GM20431 (cell line): ENCODE results near the gene ZNF764.
"Not testable (repeated sequence)": the region's sequence is repeated elsewhere in the genome, so short reads cannot be mapped to it uniquely, and the experiment has no call there.

Source experiments
- in situ Hi-C: fragments of 300-500 bp; cut with MseI, MboI; formaldehyde crosslinking; loops from one replicate; pipeline ENCODE4 v1.15.0; 2020; ENCODE audit warnings: low sequenced_read_pairs; ENCODE audit not compliant: unreplicated experiment

The ZNF764 gene

GRCh38 chr16:30553393-30553899, 4.7 kb downstream of the ZNF764 start:
- in situ Hi-C loops, result no loop called here

GRCh38 chr16:30552956-30553355, 5.2 kb downstream of the ZNF764 start:
- in situ Hi-C loops, result no loop called here

GRCh38 chr16:30551781-30552180, 6.4 kb downstream of the ZNF764 start:
- in situ Hi-C loops, result no loop called here

- in situ Hi-C loops, result no loop called here
Measured at GRCh38 chr16:30548416-30549253, 9.5 kb downstream of the ZNF764 start.

GRCh38 chr16:30546115-30546514, 12.1 kb downstream of the ZNF764 start:
- in situ Hi-C loops, result no loop called here

GRCh38 chr16:30543067-30543466, 15.1 kb downstream of the ZNF764 start:
- in situ Hi-C loops, result no loop called here

- in situ Hi-C loops, result no loop called here
Measured at GRCh38 chr16:30541502-30542329, 16.5 kb downstream of the ZNF764 start.

GRCh38 chr16:30540916-30541464, 17.2 kb downstream of the ZNF764 start:
- in situ Hi-C loops, result not testable (repeated sequence)

DNA sequence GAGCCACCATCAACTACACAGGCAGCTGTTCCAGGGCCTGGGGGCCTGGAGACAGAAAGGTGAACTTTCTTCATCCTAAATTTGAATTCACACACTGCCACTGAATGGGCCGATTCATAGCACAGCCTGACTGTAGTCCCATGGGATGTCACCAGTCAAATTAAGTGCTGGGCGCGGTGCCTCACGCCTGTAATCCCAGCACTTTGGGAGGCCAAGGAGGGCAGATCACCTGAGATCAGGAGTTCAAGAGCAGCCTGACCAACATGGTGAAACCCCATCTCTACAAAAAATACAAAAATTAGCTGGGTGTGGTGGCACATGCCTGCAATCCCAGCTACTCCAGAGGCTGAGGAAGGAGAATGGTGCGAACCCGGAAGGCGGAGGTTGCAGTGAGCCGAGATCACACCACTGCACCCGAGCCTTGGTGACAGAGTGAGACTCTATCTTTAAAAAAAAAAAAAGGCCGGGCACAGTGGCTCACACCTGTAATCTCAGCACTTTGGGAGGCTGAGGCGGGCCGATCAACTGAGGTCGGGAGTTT, 18.1 kb downstream of the ZNF764 start:
- in situ Hi-C loops, result not testable (repeated sequence)

DNA sequence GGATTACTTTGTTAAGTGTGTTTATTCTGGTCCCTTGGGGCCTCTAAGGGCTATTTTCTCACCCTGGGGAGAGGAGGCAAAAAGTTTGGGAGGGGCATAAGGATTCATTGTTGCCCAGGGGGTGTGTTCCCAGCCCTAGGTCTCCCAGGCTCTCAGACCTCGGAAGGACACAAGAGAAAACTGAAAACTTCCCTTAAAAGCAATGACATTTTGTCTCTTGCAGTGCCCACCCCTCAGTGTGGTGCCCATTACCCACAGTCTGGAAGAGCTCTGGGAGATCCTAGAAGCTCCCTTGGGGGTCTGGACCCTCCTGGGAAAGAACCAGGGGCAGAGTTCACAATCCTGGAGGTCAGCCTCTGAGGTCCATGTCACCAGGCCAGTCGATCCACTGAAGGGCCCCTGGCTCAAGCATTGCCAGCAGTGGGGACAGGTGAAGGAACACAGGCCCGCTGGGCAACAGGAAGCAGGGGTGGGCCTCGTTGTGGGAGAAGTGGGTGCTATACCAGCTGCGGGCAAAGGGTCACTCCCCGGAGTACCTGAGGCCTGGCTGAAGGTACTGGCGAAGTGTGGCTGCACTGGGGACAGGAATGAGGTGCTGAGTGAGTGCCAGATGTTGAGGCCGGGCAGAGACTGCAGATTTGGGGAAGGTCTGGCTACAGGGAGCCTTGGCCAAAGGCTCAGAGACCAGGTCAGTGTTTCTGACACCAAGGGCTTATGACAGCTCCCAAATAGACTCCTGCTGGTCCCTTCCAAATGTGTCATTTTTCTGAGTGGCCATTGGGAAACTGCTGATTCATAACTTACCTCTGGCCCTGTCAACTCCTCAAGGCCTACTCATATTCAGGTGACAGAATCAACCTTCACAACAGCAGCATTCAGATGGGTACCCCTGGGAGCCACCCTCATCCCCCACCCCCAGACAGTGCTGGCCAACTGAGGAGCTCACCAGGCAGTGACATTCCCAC, 18.9 kb downstream of the ZNF764 start:
- in situ Hi-C loops, result no loop called here

GRCh38 chr16:30536391-30537024, 21.7 kb downstream of the ZNF764 start:
- in situ Hi-C loops, result not testable (repeated sequence)

DNA sequence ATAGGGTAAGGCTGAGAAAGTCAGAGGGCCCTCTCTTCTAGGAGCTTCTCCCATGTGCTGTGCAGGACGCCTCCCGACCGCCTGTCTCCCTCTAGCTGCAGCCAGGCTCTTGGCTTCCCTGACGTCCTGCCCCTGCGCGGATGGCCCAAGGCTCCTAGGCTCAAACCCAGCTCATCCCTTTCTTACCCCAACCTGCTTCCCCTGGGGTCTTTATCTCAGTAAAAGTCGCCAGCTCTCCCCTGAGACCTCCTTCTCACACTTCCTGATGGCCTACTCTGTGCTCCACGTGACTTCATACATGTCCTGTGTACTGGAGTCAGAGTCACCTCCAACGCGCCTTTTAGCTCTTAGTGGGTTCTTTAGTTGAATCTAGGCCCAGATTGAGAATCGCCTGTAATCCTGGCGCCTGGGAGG, 22.4 kb downstream of the ZNF764 start:
- in situ Hi-C loops, result no loop called here

DNA sequence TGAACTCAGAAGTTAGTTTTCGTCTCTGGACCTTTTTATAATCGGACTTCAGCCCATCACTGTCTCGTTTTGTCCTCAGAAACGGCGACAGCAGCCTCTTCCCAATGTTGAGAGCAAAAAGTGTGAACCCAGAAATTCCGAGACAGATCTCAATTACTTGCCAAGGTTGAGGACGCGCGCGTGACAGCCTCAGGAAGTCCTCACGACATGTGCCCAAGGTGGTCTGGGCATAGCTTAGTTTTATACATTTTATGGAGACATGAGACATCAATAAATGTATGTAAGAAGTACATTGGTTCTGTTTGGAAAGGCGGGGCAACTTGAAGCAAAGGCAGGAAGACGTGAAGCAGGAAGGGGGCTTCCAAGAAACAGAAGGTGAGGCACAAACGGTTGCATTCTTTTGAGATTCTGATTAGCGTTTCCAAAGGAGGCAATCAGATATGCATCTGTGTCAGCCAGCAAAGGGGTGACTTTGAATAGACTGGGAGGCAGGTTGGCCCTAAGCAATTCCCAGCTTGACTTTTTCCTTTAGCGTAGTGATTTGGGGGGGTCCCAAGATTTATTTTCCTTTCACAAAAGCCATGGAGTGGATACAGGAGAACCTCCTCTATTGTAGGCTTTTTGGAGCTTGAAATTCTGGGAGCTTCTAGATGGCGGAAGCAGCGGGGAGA, 22.9 kb downstream of the ZNF764 start:
- in situ Hi-C loops, result no loop called here

DNA sequence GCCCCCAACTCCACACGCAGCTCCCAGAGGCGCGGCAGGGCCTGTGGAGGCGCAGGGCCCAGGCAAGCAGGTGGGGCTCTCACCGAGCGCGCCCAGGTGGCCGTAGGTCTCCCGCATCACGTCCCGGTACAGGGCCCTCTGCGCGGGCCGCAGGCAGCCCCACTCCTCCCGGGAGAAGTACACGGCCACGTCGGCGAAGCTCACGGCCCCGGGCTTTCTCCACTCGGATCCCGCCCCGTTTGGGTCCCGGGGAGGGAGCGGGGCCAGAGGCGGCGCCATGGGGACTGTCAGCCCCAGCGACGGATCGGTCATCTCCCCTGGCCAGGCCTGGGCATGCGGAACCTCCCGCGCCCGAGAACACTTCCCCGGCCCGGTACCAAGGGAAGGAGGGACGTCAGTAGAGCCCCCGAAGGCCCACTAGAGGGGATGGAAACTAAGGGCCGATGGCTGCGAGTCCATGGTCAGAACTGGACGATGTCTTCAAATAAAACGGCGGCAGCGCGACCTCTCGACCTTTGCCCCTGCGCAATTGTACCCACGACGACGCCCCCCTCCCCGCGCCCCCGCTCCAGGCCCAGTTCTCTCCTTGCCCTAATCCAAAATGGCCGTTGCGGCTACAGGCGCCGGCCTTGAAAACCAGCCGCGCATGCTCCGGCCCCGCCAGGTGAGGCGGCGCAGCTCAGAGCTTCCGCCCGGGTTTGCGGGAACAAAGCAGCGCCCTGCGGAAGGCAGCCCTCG, 23.6 kb downstream of the ZNF764 start, which contains the start of gene ZNF747:
TSS of gene ZNF747 (minus strand) at position 491 of the 738 bp plus-strand sequence. CDS start at position 312, 179 bp downstream.
- in situ Hi-C loops, result no loop called here

- in situ Hi-C loops, result no loop called here
Measured at GRCh38 chr16:30533748-30534367, 24.3 kb downstream of the ZNF764 start.

DNA sequence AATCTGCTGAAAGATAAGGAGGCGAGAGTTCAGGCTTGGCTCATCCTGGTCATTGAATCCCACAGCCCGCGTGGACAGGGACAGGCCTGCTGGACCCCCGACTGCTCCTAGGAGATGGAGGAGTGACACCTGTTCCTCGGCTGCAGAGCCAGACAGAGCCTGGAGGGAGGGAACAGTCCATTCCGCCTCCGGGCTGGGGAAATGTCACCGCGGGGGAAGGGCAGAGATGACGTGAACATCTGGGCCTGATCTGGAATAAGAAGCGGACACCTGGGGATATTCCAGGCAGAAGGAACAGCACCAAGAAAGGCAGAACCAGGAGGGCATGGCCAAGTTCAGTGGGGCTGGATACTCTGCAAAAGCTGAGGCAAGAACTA, 25.0 kb downstream of the ZNF764 start:
- in situ Hi-C loops, result no loop called here
